ENCODE data around the gene CCDC33.

CCDC33 gene

DNA sequence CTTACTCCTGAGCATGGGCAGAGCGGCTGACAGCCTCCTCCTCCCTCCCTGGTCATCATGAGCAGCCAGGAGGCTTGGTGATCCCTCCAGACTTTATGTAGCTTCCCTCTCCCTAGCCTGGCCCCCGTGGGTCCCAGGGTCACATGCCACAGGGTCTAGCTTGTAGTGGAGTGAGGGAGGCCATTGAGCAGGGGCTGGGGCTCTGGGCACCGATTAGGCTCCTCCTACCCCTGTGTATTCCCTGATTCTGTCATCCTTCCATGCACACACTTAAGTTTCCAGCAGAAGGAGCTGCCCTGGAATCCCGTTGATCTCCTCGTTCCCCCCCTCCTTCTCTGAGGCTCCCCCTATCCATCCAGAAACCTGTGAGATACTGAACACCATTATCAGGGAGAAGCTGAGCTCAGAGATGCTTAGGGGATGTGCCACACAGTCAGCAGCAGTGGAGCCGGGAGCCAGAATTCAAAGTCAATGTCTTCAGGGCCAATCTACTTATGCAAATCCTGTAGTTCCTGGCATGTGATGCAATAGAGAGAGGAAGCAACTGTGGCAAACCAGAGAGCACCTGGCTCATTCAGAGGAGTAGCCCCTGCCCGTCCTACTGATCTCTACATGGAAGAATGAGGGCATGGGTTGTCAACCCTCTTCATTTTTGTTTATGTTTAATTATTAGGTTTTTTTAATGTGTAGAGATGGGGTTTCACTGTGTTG is 17.2 kb downstream of the CCDC33 start:
- DNase-seq (ENCODE audit: low read depth in 1 of 2, low spot score in 1 of 2): no peak
- no peak overlapping the region for H3K27ac ChIP-seq (replicated peaks)
- H3K27me3 ChIP-seq (ENCODE audit: insufficient read depth, poor library complexity, severe bottlenecking): peaks cover 4% of the 10 kb centered on the region

DNA sequence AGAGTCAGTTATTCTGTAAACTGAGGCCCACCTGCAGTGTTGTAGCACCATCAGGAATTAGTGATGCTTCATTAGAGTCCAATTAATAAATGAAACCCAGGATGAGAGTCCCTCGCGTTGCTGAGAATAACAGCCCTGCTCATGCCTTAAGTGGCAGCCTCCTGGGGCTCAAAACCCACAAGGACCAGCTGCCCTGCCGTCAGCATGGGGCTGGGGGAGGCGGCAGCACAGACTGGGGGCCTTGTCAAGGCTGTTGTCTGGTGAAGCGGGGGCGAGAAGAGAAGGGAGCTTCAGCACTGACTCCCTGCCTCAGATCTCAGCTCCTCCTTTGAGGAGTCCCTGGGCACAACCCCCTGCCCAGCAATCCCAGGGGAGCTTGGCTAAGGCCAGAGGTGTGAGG is 21.0 kb downstream of the CCDC33 start:
- H3K4me3 ChIP-seq (replicated peaks; ENCODE audit: insufficient read depth, low read length): no peak overlapping the region
- peaks cover 4% of the 10 kb centered on the region for H3K27me3 ChIP-seq (ENCODE audit: insufficient read depth, poor library complexity, severe bottlenecking)
- H3K27ac ChIP-seq (replicated peaks): no peak overlapping the region
- TF ChIP-seq, protein P1, sequence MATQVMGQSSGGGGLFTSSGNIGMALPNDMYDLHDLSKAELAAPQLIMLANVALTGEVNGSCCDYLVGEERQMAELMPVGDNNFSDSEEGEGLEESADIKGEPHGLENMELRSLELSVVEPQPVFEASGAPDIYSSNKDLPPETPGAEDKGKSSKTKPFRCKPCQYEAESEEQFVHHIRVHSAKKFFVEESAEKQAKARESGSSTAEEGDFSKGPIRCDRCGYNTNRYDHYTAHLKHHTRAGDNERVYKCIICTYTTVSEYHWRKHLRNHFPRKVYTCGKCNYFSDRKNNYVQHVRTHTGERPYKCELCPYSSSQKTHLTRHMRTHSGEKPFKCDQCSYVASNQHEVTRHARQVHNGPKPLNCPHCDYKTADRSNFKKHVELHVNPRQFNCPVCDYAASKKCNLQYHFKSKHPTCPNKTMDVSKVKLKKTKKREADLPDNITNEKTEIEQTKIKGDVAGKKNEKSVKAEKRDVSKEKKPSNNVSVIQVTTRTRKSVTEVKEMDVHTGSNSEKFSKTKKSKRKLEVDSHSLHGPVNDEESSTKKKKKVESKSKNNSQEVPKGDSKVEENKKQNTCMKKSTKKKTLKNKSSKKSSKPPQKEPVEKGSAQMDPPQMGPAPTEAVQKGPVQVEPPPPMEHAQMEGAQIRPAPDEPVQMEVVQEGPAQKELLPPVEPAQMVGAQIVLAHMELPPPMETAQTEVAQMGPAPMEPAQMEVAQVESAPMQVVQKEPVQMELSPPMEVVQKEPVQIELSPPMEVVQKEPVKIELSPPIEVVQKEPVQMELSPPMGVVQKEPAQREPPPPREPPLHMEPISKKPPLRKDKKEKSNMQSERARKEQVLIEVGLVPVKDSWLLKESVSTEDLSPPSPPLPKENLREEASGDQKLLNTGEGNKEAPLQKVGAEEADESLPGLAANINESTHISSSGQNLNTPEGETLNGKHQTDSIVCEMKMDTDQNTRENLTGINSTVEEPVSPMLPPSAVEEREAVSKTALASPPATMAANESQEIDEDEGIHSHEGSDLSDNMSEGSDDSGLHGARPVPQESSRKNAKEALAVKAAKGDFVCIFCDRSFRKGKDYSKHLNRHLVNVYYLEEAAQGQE (IDR thresholded peaks at IDR 0.05; ENCODE audit: insufficient replicate concordance, low read depth): no peak
- TF ChIP-seq SPI1 (IDR thresholded peaks at IDR 0.05; ENCODE audit: borderline replicate concordance, low read depth): no peak
- TF ChIP-seq POLR2AphosphoS5 (IDR thresholded peaks at IDR 0.05; ENCODE audit: low read depth): no peak
- TF ChIP-seq, protein P2, sequence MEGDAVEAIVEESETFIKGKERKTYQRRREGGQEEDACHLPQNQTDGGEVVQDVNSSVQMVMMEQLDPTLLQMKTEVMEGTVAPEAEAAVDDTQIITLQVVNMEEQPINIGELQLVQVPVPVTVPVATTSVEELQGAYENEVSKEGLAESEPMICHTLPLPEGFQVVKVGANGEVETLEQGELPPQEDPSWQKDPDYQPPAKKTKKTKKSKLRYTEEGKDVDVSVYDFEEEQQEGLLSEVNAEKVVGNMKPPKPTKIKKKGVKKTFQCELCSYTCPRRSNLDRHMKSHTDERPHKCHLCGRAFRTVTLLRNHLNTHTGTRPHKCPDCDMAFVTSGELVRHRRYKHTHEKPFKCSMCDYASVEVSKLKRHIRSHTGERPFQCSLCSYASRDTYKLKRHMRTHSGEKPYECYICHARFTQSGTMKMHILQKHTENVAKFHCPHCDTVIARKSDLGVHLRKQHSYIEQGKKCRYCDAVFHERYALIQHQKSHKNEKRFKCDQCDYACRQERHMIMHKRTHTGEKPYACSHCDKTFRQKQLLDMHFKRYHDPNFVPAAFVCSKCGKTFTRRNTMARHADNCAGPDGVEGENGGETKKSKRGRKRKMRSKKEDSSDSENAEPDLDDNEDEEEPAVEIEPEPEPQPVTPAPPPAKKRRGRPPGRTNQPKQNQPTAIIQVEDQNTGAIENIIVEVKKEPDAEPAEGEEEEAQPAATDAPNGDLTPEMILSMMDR (IDR thresholded peaks at IDR 0.05; ENCODE audit: insufficient read depth, low read length): no peak
- no peak for TF ChIP-seq GABPA (IDR thresholded peaks at IDR 0.05; ENCODE audit: low read depth)
- DNase-seq (ENCODE audit: low read depth in 1 of 2, low spot score in 1 of 2): no peak

More for the DNA sequence above, 17.2 kb downstream of the CCDC33 start:
- TF ChIP-seq, protein P2 (IDR thresholded peaks at IDR 0.05; ENCODE audit: insufficient read depth, low read length): no peak
- TF ChIP-seq POLR2AphosphoS5 (IDR thresholded peaks at IDR 0.05; ENCODE audit: low read depth): no peak
- TF ChIP-seq GABPA (IDR thresholded peaks at IDR 0.05; ENCODE audit: low read depth): no peak
- TF ChIP-seq, protein P1 (IDR thresholded peaks at IDR 0.05; ENCODE audit: insufficient replicate concordance, low read depth): no peak
- TF ChIP-seq SPI1 (IDR thresholded peaks at IDR 0.05; ENCODE audit: borderline replicate concordance, low read depth): no peak
- H3K4me3 ChIP-seq (replicated peaks; ENCODE audit: insufficient read depth, low read length): no peak overlapping the region

DNA sequence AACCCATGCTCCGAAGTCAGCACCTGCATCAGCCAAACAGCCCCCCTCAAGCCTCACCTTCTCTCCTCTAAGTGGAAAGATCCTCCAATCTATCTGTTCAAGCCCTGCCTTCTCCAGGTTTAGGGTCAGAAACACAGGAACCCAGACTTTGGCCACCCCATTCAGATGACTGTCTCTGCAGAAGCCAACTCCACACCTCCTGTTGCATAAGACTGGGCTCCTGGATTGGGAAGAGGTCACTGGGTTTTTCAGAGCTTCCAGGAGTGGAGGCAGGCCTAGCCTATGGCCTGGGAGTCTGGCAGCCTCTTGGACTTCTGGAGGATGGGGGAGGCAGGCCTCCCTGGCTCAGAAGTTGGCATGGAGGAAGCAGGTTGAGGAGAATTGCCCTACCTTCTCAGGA is 21.5 kb downstream of the CCDC33 start:
- Histone ChIP-seq H3K4me3 (replicated peaks; ENCODE audit: insufficient read depth, low read length) (no peak overlapping the region), H3K27ac (replicated peaks) (no peak overlapping the region), H3K27me3 (ENCODE audit: insufficient read depth, poor library complexity, severe bottlenecking) (peaks cover 4% of the 10 kb centered on the region)
- TF ChIP-seq SPI1 (IDR thresholded peaks at IDR 0.05; ENCODE audit: borderline replicate concordance, low read depth) (no peak), GABPA (IDR thresholded peaks at IDR 0.05; ENCODE audit: low read depth) (no peak), POLR2AphosphoS5 (IDR thresholded peaks at IDR 0.05; ENCODE audit: low read depth) (no peak)
- TF ChIP-seq, protein P2 (IDR thresholded peaks at IDR 0.05; ENCODE audit: insufficient read depth, low read length): no peak
- TF ChIP-seq, protein P1 (IDR thresholded peaks at IDR 0.05; ENCODE audit: insufficient replicate concordance, low read depth): no peak
- no peak for DNase-seq (ENCODE audit: low read depth in 1 of 2, low spot score in 1 of 2)

All from HL-60 (cell line).